Osteoblast (primary cell): Measurements from ENCODE around the gene SLC17A4. TPM values are rescaled to one million over a fixed set of nuclear protein-coding genes. Genes with fewer than 3 reads are reported as not detected.

Experiments
- DNase-seq: peaks from one replicate; pipeline ENCODE4 v3.0.0; 2011; ENCODE audit warnings: low spot score, mixed read lengths; ENCODE audit not compliant: insufficient read length; ENCODE audit errors: missing footprints
- H2AFZ ChIP-seq: 2 replicates; pipeline ENCODE4 v1.6.0; 2011; ENCODE audit warnings: mild to moderate bottlenecking, low read length
- H3K27ac ChIP-seq: 2 replicates; pipeline ENCODE4 v1.5.1; 2011; ENCODE audit warnings: mild to moderate bottlenecking, low read depth, low read length, moderate library complexity
- H3K27me3 ChIP-seq: 2 replicates; pipeline ENCODE4 v1.6.0; 2012; ENCODE audit warnings: mild to moderate bottlenecking, control low read depth, inconsistent platforms, low read length, moderate library complexity; ENCODE audit not compliant: insufficient read depth
- H3K36me3 ChIP-seq: 2 replicates; pipeline ENCODE4 v1.5.1; 2011; ENCODE audit warnings: mild to moderate bottlenecking, low read length, control low read depth, moderate library complexity; ENCODE audit not compliant: insufficient read depth
- H3K4me1 ChIP-seq: 2 replicates; pipeline ENCODE4 v1.5.1; 2011; ENCODE audit warnings: mild to moderate bottlenecking, low read length, control low read depth, moderate library complexity; ENCODE audit not compliant: insufficient read depth
- H3K4me2 ChIP-seq: 2 replicates; pipeline ENCODE4 v1.6.0; 2011; ENCODE audit warnings: mild to moderate bottlenecking, low read length; ENCODE audit not compliant: insufficient read depth
- H3K4me3 ChIP-seq: fragments of 200-600 bp; sonication (generic); 3 replicates; pipeline ENCODE4 v1.5.1; 2012; ENCODE audit warnings: mild to moderate bottlenecking, low read length, inconsistent platforms; ENCODE audit not compliant: insufficient read depth
- H3K79me2 ChIP-seq: 2 replicates; pipeline ENCODE4 v1.6.0; 2012; ENCODE audit warnings: mild to moderate bottlenecking, low read length, control low read depth, inconsistent platforms; ENCODE audit not compliant: insufficient read depth
- H3K9me3 ChIP-seq: 2 replicates; pipeline ENCODE4 v1.5.1; 2011; ENCODE audit warnings: low read depth, low read length, control low read depth
- H4K20me1 ChIP-seq: 2 replicates; pipeline ENCODE4 v1.6.0; 2012; ENCODE audit warnings: mild to moderate bottlenecking, low read length, control low read depth; ENCODE audit not compliant: insufficient read depth
- total RNA-seq: library from RNA; depleted of rRNA; stranded (reverse); fragments of >200 nt; gene quantifications from 2 replicates; pipeline ENCODE4 v1.2.3, GENCODE V29; 2012
- TF ChIP-seq, protein P1 (sequence below): IDR thresholded peaks from 2 replicates; pipeline ENCODE4 v1.5.1; 2011; ENCODE audit warnings: mild to moderate bottlenecking, low read depth, low read length, moderate library complexity; ENCODE audit errors: extremely low read depth

SLC17A4 gene
- total RNA-seq, 1 donor: not detected

DNA sequence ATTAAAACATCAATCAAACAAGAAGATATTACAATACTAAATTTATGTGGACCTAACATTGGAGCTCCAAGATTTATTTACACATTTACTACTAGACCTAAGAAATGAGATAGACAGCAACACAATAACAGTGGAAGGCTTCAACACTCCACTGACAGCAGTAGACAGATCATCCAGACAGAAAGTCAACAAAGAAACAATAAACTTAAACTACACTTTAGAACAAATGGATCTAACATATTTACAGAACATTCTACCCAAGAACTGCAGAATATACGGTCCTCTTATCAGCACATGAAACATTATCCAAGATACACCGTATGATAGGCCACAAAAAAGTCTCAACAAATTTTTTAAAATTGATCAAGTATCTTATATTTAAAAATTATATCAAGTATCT is 50.3 kb downstream of the SLC17A4 start:
- Histone ChIP-seq H3K27me3 (no peaks in the 10 kb centered on the region), H4K20me1 (no peaks in the 10 kb centered on the region), H3K4me1 (no peaks in the 10 kb centered on the region), H2AFZ (no peak overlapping the region), H3K4me2 (no peak overlapping the region), H3K9me3 (no peaks in the 10 kb centered on the region), H3K79me2 (no peaks in the 10 kb centered on the region), H3K27ac (no peak overlapping the region), H3K4me3 (no peak overlapping the region), H3K36me3 (no peaks in the 10 kb centered on the region)
- no peak for DNase-seq
- TF ChIP-seq, protein P1, sequence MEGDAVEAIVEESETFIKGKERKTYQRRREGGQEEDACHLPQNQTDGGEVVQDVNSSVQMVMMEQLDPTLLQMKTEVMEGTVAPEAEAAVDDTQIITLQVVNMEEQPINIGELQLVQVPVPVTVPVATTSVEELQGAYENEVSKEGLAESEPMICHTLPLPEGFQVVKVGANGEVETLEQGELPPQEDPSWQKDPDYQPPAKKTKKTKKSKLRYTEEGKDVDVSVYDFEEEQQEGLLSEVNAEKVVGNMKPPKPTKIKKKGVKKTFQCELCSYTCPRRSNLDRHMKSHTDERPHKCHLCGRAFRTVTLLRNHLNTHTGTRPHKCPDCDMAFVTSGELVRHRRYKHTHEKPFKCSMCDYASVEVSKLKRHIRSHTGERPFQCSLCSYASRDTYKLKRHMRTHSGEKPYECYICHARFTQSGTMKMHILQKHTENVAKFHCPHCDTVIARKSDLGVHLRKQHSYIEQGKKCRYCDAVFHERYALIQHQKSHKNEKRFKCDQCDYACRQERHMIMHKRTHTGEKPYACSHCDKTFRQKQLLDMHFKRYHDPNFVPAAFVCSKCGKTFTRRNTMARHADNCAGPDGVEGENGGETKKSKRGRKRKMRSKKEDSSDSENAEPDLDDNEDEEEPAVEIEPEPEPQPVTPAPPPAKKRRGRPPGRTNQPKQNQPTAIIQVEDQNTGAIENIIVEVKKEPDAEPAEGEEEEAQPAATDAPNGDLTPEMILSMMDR: no peak

DNA sequence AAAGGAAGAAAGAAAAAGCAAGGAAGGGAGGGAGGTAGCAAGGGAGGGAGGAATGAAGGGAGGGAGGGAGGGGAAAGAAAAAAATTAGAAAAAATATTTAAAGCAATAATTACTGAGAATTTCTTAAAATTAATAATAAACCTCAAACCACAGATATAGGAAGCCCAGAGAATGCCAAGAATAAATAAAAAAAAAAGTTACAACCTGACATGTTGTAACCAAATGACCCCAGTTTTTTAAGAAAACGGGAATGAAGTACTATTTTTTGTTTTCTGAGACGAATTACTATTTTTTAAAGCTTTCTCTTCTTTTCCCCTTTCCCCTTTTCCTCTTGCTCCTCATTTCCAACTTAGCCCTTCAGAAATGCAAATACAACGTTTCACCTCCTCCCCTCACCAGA is 60.7 kb downstream of the SLC17A4 start:
- Histone ChIP-seq H2AFZ (no peak overlapping the region), H3K9me3 (no peaks in the 10 kb centered on the region), H3K4me3 (no peak overlapping the region), H4K20me1 (no peaks in the 10 kb centered on the region), H3K4me1 (no peaks in the 10 kb centered on the region), H3K27ac (no peak overlapping the region), H3K79me2 (no peaks in the 10 kb centered on the region), H3K4me2 (no peak overlapping the region), H3K36me3 (no peaks in the 10 kb centered on the region), H3K27me3 (no peaks in the 10 kb centered on the region)
- TF ChIP-seq, protein P1: no peak
- DNase-seq: no peak

DNA sequence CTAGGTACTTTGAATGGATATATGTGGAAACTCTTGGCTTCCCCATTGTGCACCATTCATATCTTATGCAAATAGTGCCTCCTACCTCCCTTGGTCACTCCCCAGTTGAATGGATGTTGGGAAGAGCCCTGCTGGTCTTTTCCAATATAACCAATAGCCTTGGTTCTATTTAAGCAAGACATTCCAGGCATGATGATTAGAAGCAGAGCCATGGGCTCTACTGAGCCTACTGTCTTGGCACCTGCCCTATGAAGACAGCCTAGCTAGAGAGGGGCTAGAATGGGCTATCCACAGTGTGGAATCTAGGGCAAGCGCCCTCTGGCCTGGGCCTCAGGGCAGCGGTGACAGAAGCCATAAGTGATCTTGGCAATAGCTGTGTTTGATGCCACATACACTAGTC is 61.7 kb downstream of the SLC17A4 start:
- Histone ChIP-seq H3K79me2 (no peaks in the 10 kb centered on the region), H3K27ac (no peak overlapping the region), H3K4me3 (no peak overlapping the region), H3K4me2 (no peak overlapping the region), H4K20me1 (no peaks in the 10 kb centered on the region), H3K4me1 (no peaks in the 10 kb centered on the region), H3K36me3 (no peaks in the 10 kb centered on the region), H2AFZ (no peak overlapping the region), H3K27me3 (no peaks in the 10 kb centered on the region), H3K9me3 (no peaks in the 10 kb centered on the region)
- TF ChIP-seq, protein P1: no peak
- DNase-seq: no peak

DNA sequence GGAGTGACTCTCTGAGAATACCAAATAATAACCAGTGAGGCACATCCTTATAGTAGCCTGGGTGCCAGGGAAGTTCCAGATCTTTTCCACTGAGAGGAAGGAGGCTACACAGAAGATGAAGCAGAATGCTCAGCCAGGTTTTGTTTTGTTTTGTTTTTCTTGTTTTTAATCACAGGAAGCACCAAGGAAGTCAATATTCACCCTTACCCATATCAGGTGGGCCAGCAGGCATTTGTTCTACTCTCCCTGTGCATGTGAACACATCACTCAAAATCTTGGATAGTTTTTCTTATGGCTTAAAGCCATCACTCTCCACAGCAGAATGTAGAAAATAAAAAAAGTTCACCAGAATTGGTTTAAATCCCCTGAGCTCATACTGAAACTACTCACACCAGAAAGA is 66.8 kb downstream of the SLC17A4 start:
- Histone ChIP-seq H3K9me3 (no peaks in the 10 kb centered on the region), H3K36me3 (no peaks in the 10 kb centered on the region), H3K79me2 (no peaks in the 10 kb centered on the region), H3K4me2 (no peak overlapping the region), H3K4me1 (no peaks in the 10 kb centered on the region), H3K27ac (no peak overlapping the region), H2AFZ (no peak overlapping the region), H3K4me3 (no peak overlapping the region), H4K20me1 (no peaks in the 10 kb centered on the region), H3K27me3 (no peaks in the 10 kb centered on the region)
- TF ChIP-seq, protein P1: no peak
- no peak for DNase-seq
